HL-60 (cell line): ENCODE results near the gene GNAS.

Experiments used
- DNase-seq, 2 experiments: peaks; one replicate each; pipeline ENCODE4 v3.0.0-alpha.2; 2010 to 2020; ENCODE audit warnings: low read depth in 1 of 2, low spot score in 1 of 2
- H3K27ac ChIP-seq: fragments of 250-450 bp; sonication (Bioruptor Pico); replicated peaks from 2 replicates; pipeline ENCODE4 v1.5.1; 2020; ENCODE audit warnings: mild to moderate bottlenecking, moderate library complexity
- H3K27me3 ChIP-seq: fragments of 250-450 bp; sonication (Bioruptor Pico); 2 replicates; pipeline ENCODE4 v1.5.1; 2021; ENCODE audit warnings: mild to moderate bottlenecking, moderate library complexity; ENCODE audit not compliant: insufficient read depth, poor library complexity, severe bottlenecking
- H3K4me3 ChIP-seq: replicated peaks from 2 replicates; pipeline ENCODE4 v1.5.1; 2011; ENCODE audit warnings: mild to moderate bottlenecking, control low read depth, low read length; ENCODE audit not compliant: insufficient read depth
- CTCF ChIP-seq: IDR thresholded peaks from one replicate; pipeline ENCODE4 v1.5.1; 2011; ENCODE audit warnings: low read length, control low read depth, inconsistent platforms; ENCODE audit not compliant: insufficient read depth
- GABPA ChIP-seq: IDR thresholded peaks from 2 replicates; pipeline ENCODE4 v1.6.1; 2012; ENCODE audit warnings: low read depth
- POLR2AphosphoS5 ChIP-seq: IDR thresholded peaks from 2 replicates; pipeline ENCODE4 v1.6.1; 2012; ENCODE audit warnings: low read depth
- REST ChIP-seq: IDR thresholded peaks from 2 replicates; pipeline ENCODE4 v1.6.1; 2012; ENCODE audit warnings: low read depth; ENCODE audit not compliant: insufficient replicate concordance
- SPI1 ChIP-seq: IDR thresholded peaks from 2 replicates; pipeline ENCODE4 v1.6.1; 2012; ENCODE audit warnings: low read depth, mild to moderate bottlenecking, borderline replicate concordance

The GNAS gene

GRCh38 chr20:58877976-58878360 is 25.5 kb downstream of the GNAS start:
- no peak overlapping the region for H3K27ac ChIP-seq
- TF ChIP-seq GABPA (no peak), CTCF (no peak), SPI1 (no peak), REST (no peak), POLR2AphosphoS5 (no peak)

GRCh38 chr20:58878399-58878798 is 25.9 kb downstream of the GNAS start:
- TF ChIP-seq REST, result no peak
- no peak for TF ChIP-seq GABPA
- no peak for TF ChIP-seq SPI1
- TF ChIP-seq POLR2AphosphoS5, result no peak
- no peak for TF ChIP-seq CTCF

More at GRCh38 chr20:58877976-58878360, 25.5 kb downstream of the GNAS start:
- no peak for DNase-seq
- no peaks in the 10 kb centered on the region for H3K27me3 ChIP-seq
- H3K4me3 ChIP-seq, result no peak overlapping the region

GRCh38 chr20:58880441-58880840 is 27.9 kb downstream of the GNAS start:
- DNase-seq, result no peak
- Histone ChIP-seq H3K27ac (no peak overlapping the region), H3K27me3 (no peaks in the 10 kb centered on the region), H3K4me3 (no peak overlapping the region)
- TF ChIP-seq SPI1, result no peak
- no peak for TF ChIP-seq POLR2AphosphoS5
- TF ChIP-seq CTCF, result no peak
- TF ChIP-seq REST, result no peak
- no peak for TF ChIP-seq GABPA

More at GRCh38 chr20:58878399-58878798, 25.9 kb downstream of the GNAS start:
- no peaks in the 10 kb centered on the region for H3K27me3 ChIP-seq
- no peak overlapping the region for H3K4me3 ChIP-seq
- no peak for DNase-seq
- no peak overlapping the region for H3K27ac ChIP-seq
